Uterus (tissue), 2 donors: Measurements from ENCODE around the gene TXNRD3.

Experiments
- CTCF ChIP-seq, 4 experiments: fragments of 200-600 bp in 2 of 4; fragments of 450-650 bp in 2 of 4; sonication (generic) in 2 of 4; IDR thresholded peaks; one replicate each; pipeline ENCODE4 v1.5.1; 2016 to 2019; ENCODE audit warnings: antibody characterized with exemption in 4 of 4, mild to moderate bottlenecking in 2 of 4, moderate library complexity in 1 of 4
- POLR2A ChIP-seq, 2 donors: fragments of 450-650 bp; IDR thresholded peaks; one replicate each; pipeline ENCODE4 v1.6.1; 2016; ENCODE audit warnings: antibody characterized with exemption in 2 of 2, mild to moderate bottlenecking in 1 of 2, moderate library complexity in 1 of 2

- TF ChIP-seq CTCF (IDR thresholded peaks at IDR 0.05) = no peak
- no peak for TF ChIP-seq POLR2A (IDR thresholded peaks at IDR 0.05)
Measured at GRCh38 chr3:126663750-126664149, 8.8 kb upstream of the TXNRD3 start.
